MCF 10A (cell line): ENCODE measurements around the gene ALPL. TPM values are rescaled to one million over a fixed set of nuclear protein-coding genes. Genes with fewer than 3 reads are reported as not detected.

Experiments
- BruUV-seq: library from RNA; stranded (reverse); fragments of 400-500 nt; replicated peaks from 2 replicates; lab custom pipeline; 2021; lab: Mats Ljungman, UMichigan
- CTCF ChIA-PET: fragments of 300-600 bp; sonication (Branson Sonifier 250); formaldehyde crosslinking; extraction: SDS; loops from one replicate; lab custom pipeline; 2021; ENCODE audit warnings: antibody characterized with exemption, inconsistent platforms; lab: Yijun Ruan, JAX
- POLR2A ChIA-PET: fragments of 300-600, 350-650 bp; sonication (Branson Sonifier 250); formaldehyde crosslinking; extraction: SDS; loops from one replicate; lab custom pipeline; 2020; ENCODE audit warnings: antibody characterized with exemption, inconsistent platforms; lab: Yijun Ruan, JAX
- DNase-seq: peaks from one replicate; pipeline ENCODE4 v3.0.0-alpha.2; 2018; ENCODE audit not compliant: unreplicated experiment
- H3K27ac Mint-ChIP-seq: one replicate; pipeline ENCODE4 v1.8.0; 2022; ENCODE audit warnings: mild to moderate bottlenecking, low read depth, mixed read lengths; ENCODE audit not compliant: unreplicated experiment
- H3K27me3 Mint-ChIP-seq: one replicate; pipeline ENCODE4 v1.8.0; 2022; ENCODE audit warnings: mixed read lengths; ENCODE audit not compliant: insufficient read depth, unreplicated experiment
- H3K36me3 Mint-ChIP-seq: one replicate; pipeline ENCODE4 v1.8.0; 2022; ENCODE audit warnings: mild to moderate bottlenecking, moderate library complexity, mixed read lengths; ENCODE audit not compliant: insufficient read depth, unreplicated experiment
- H3K4me1 Mint-ChIP-seq: one replicate; pipeline ENCODE4 v1.8.0; 2022; ENCODE audit warnings: mixed read lengths; ENCODE audit not compliant: insufficient read depth, unreplicated experiment
- H3K4me3 Mint-ChIP-seq: one replicate; pipeline ENCODE4 v1.8.0; 2022; ENCODE audit warnings: mild to moderate bottlenecking, moderate library complexity, mixed read lengths; ENCODE audit not compliant: unreplicated experiment
- H3K9me3 Mint-ChIP-seq: one replicate; pipeline ENCODE4 v1.8.0; 2022; ENCODE audit warnings: mixed read lengths; ENCODE audit not compliant: unreplicated experiment
- intact Hi-C: fragments of 100-400 bp; cut with micrococcal nuclease; formaldehyde crosslinking; loops from 2 replicates; pipeline ENCODE4 v1.14.1; 2022
- total RNA-seq: library from RNA; stranded (reverse); gene quantifications from 2 replicates; pipeline ENCODE4 v1.2.3, GENCODE V29; 2022
- TF ChIP-seq, protein P1 (sequence below): fragments of 200-600 bp; IDR thresholded peaks from one replicate; pipeline ENCODE4 v1.8.0; 2022; ENCODE audit warnings: antibody characterized with exemption, mild to moderate bottlenecking; ENCODE audit not compliant: unreplicated experiment

The ALPL gene
- total RNA-seq, 1 experiment from 2014 or later, result not detected

DNA sequence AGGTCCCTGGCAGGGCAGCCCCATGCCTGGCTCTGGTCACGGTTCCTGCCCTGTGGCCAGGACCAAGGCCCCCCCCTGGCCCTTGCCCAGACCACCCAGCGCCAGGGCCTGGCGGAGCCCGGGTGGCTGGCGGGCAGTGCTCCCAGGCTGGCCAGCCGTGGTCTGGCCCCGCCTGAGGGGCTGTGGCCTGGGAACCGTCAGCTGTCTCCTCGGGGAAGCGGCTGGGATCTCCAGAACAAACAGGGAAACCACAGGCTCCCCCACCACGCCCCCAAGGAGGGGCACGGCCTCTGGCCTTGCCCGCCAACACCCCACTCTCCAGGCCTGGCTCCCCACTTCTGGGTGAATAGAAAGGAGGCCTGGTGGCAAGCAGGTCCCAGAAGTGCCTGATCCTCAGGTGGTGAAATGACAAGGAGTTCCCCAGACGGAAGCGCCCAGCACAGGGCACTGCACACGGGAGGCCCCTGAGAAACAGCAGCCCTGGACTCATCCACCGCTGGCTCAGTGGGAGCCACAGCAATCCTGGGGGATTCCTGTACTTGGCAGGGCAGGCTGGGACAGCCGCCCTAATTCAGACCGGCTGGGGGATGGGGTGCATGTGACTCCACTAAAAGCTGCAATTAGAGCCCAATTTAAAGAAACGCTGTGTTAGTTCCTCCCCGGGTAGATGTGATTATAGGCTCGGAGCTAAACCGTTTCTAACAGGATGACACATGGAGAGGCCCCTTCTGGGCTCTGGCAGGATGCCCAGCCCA, 81.1 kb downstream of the ALPL start:
- POLR2A ChIA-PET, result no interaction called here
- Mint-ChIP-seq H3K27me3 (no peaks in the 10 kb centered on the region), H3K4me3 (no peak overlapping the region), H3K27ac (no peak overlapping the region), H3K9me3 (no peaks in the 10 kb centered on the region), H3K36me3 (peaks cover 6% of the 10 kb centered on the region), H3K4me1 (peaks cover 13% of the 10 kb centered on the region)
- no TSS peak for BruUV-seq
- DNase-seq, result no peak
- TF ChIP-seq, protein P1, sequence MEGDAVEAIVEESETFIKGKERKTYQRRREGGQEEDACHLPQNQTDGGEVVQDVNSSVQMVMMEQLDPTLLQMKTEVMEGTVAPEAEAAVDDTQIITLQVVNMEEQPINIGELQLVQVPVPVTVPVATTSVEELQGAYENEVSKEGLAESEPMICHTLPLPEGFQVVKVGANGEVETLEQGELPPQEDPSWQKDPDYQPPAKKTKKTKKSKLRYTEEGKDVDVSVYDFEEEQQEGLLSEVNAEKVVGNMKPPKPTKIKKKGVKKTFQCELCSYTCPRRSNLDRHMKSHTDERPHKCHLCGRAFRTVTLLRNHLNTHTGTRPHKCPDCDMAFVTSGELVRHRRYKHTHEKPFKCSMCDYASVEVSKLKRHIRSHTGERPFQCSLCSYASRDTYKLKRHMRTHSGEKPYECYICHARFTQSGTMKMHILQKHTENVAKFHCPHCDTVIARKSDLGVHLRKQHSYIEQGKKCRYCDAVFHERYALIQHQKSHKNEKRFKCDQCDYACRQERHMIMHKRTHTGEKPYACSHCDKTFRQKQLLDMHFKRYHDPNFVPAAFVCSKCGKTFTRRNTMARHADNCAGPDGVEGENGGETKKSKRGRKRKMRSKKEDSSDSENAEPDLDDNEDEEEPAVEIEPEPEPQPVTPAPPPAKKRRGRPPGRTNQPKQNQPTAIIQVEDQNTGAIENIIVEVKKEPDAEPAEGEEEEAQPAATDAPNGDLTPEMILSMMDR, result no peak
- CTCF ChIA-PET, result interaction anchor here (0.7 kb wide), 1 partner anchor 48 kb away, joined by 3 read pairs; no protein-coding TSS in a partner anchor
- intact Hi-C loops, result loop anchor here (10.0 kb wide), 1 partner anchor 336 kb away; no protein-coding TSS in a partner anchor

DNA sequence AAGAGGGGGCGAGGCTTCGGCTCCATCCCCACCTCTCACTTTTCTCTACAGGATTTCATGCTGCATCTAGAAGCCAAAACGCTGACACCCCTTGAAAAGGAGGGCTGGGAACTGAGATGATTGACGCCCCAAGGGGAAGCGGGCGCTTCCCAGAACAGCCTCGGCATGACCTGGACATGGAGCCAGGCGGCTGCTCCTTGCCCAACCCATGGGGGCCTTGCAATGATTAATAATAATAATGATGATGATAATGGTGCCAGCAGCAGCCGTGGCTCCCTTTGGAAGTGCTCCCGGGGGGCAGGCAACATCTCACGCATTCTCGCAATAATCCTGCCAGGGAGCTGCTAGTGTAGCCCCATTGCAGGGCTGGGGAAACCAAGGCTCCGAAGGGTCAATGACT, 81.7 kb downstream of the ALPL start:
- H3K27me3 Mint-ChIP-seq, result no peaks in the 10 kb centered on the region
- TF ChIP-seq, protein P1, result no peak

DNA sequence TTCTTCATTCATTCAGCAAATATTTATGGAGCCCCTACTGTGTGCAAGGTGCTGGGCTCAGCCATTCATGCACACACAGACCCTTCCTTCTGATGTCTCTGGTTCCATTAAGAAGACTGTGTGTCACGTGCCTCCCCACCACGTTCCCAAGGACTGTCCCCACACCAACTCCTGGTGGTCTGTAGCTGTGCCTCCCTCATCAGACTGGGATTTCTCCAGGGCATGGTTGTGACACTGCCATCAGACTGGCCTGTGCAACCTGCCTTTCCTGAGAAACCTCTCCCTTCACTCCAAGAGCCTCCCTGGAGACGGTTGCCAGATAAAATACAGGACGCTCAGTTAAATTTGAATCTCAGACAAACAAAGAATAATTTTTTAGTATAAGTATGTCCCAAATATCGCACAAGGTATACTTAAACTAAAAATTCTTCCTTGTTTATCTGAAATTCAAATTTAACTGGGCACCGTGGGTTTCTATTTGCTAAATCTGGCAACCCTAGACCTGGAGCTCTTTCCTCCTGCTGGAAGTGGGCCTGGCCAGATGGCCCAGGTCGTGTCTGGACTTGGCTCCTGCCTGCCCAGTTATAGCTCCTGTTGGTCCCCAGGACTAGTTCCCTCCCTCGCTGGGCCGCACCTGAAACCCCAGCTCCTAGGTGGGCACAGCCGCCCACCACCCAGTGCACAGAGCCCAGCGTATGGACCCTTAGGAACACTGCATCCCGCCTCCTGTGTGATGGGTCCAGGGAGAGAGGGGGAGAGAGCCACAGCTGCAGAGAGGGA, 83.1 kb downstream of the ALPL start:
- peaks cover 11% of the 10 kb centered on the region for H3K4me1 Mint-ChIP-seq
- TF ChIP-seq, protein P1, result no peak
- H3K9me3 Mint-ChIP-seq, result no peaks in the 10 kb centered on the region
- ChIA-PET CTCF (interaction anchor here (0.6 kb wide), 2 partner anchors 19 to 151 kb away, joined by 3 read pairs; no protein-coding TSS in a partner anchor), POLR2A (no interaction called here)
- no peaks in the 10 kb centered on the region for H3K27me3 Mint-ChIP-seq
- H3K36me3 Mint-ChIP-seq, result peaks cover 6% of the 10 kb centered on the region
- intact Hi-C loops, result loop anchor here (10.0 kb wide), 1 partner anchor 337 kb away; no protein-coding TSS in a partner anchor
- DNase-seq, result no peak
- no TSS peak for BruUV-seq
- H3K4me3 Mint-ChIP-seq, result no peak overlapping the region
- peak overlapping the region; percentile 1 for H3K27ac Mint-ChIP-seq

More for the DNA sequence above, 81.7 kb downstream of the ALPL start:
- ChIA-PET POLR2A (no interaction called here), CTCF (interaction anchor here (0.7 kb wide), 1 partner anchor 48 kb away, joined by 3 read pairs; no protein-coding TSS in a partner anchor)
- no peaks in the 10 kb centered on the region for H3K9me3 Mint-ChIP-seq
- no TSS peak for BruUV-seq
- no peak overlapping the region for H3K4me3 Mint-ChIP-seq
- intact Hi-C loops, result loop anchor here (10.0 kb wide), 1 partner anchor 336 kb away; no protein-coding TSS in a partner anchor
- peaks cover 6% of the 10 kb centered on the region for H3K36me3 Mint-ChIP-seq
- DNase-seq, result no peak
- H3K4me1 Mint-ChIP-seq, result peaks cover 16% of the 10 kb centered on the region
- no peak overlapping the region for H3K27ac Mint-ChIP-seq
